ACHN (cell line): ENCODE data around the gene TRIM26.
"Not testable (repeated sequence)": the region's sequence is repeated elsewhere in the genome, so short reads cannot be mapped to it uniquely, and the experiment has no call there.

Experiments used
- DNase-seq: peaks from one replicate; pipeline ENCODE4 v3.0.0-alpha.2; 2015
- in situ Hi-C: cut with HindIII; loops from 2 replicates; pipeline ENCODE4 v1.10.0; 2017; ENCODE audit warnings: low sequenced_read_pairs, low pct_ligation_motif_present, low pct_unique_long_range_greater_than_20kb

TRIM26 gene

GRCh38 chr6:30144811-30145210 lies 68.4 kb downstream of the TRIM26 start:
- in situ Hi-C loops = no loop called here
- DNase-seq = no peak

- in situ Hi-C loops = no loop called here
These were observed 69.4 kb downstream of the TRIM26 start for GRCh38 chr6:30143780-30144179.

GRCh38 chr6:30142665-30143064 lies 70.5 kb downstream of the TRIM26 start:
- in situ Hi-C loops = no loop called here
- no peak for DNase-seq

More at GRCh38 chr6:30143780-30144179, 69.4 kb downstream of the TRIM26 start:
- DNase-seq = no peak

- DNase-seq, in situ Hi-C loops: not testable (repeated sequence)
These were observed 73.0 kb downstream of the TRIM26 start for GRCh38 chr6:30140240-30140639.

GRCh38 chr6:30136570-30137286 lies 76.5 kb downstream of the TRIM26 start:
- DNase-seq = no peak
- in situ Hi-C loops = no loop called here

- in situ Hi-C loops = no loop called here
- no peak for DNase-seq
These were observed 77.4 kb downstream of the TRIM26 start, which contains the start of gene TRIM40 for GRCh38 chr6:30135757-30136156. TSS of gene TRIM40 (plus strand) at chr6:30136140. CDS start at chr6:30137037, 897 bp downstream.

- no peak for DNase-seq
- in situ Hi-C loops = no loop called here
These were observed 78.1 kb downstream of the TRIM26 start for GRCh38 chr6:30135147-30135546.
